B cell (primary cell): Measurements from ENCODE around the gene ERBIN. TPM values are rescaled to one million over a fixed set of nuclear protein-coding genes. Genes with fewer than 3 reads are reported as not detected.

Experiments
- ATAC-seq: fragments of 200-7000 bp; cut with Tn5 transposase; one replicate; pipeline ENCODE4 v1.10.0; 2021; ENCODE audit warnings: low read depth, mild to moderate bottlenecking, moderate number of reproducible peaks, moderate library complexity
- CTCF ChIA-PET: fragments of 350-600 bp; sonication (Branson Sonifier 250); formaldehyde crosslinking; loops from one replicate; lab custom pipeline; 2021; ENCODE audit warnings: antibody characterized with exemption, inconsistent platforms; lab: Charles Lee
- POLR2A ChIA-PET: fragments of 350-600 bp; sonication (Branson Sonifier 250); formaldehyde crosslinking; loops from one replicate; lab custom pipeline; 2021; ENCODE audit warnings: antibody characterized with exemption; lab: Charles Lee
- DNase-seq: peaks from one replicate; pipeline ENCODE4 v3.0.0; 2013
- H2AFZ ChIP-seq: 2 replicates; pipeline ENCODE4 v1.6.1; 2012; ENCODE audit warnings: mild to moderate bottlenecking, low read depth, low read length; ENCODE audit not compliant: insufficient read depth, poor library complexity, severe bottlenecking
- H3K27ac ChIP-seq, 2 donors: 1 replicate in 1 of 2; 2 replicates in 1 of 2; pipeline ENCODE4 v1.5.1; 2012 to 2013; ENCODE audit warnings: low read length in 2 of 2, mild to moderate bottlenecking in 2 of 2, moderate library complexity in 1 of 2
- H3K27me3 ChIP-seq, 4 experiments: fragments of 200-600 bp in 1 of 4; sonication (generic) in 1 of 4; replicated peaks in 1 of 4; 1 replicate in 2 of 4; 2 replicates in 2 of 4; pipeline versions ENCODE4 v1.6.1 to v1.7.0; 2013 to 2016; ENCODE audit warnings: low read length in 3 of 4, mild to moderate bottlenecking in 2 of 4, mixed read lengths in 1 of 4, moderate library complexity in 1 of 4; ENCODE audit not compliant: insufficient read depth in 4 of 4, control insufficient read depth in 3 of 4; ENCODE audit errors: control extremely low read depth in 1 of 4
- H3K36me3 ChIP-seq, 2 experiments: replicated peaks in 1 of 2; 1 replicate in 1 of 2; 2 replicates in 1 of 2; pipeline versions ENCODE4 v1.6.1 to v1.7.1; 2013; ENCODE audit warnings: low read length in 1 of 2; ENCODE audit not compliant: insufficient read depth in 2 of 2, control insufficient read depth in 1 of 2; ENCODE audit errors: control extremely low read depth in 1 of 2, extremely low read depth in 1 of 2
- H3K4me1 ChIP-seq, 2 donors: fragments of 200-600 bp in 1 of 2; sonication (generic) in 1 of 2; 1 replicate in 1 of 2; 2 replicates in 1 of 2; pipeline versions ENCODE4 v1.5.1 to v1.6.1; 2013 to 2017; ENCODE audit warnings: low read length in 2 of 2; ENCODE audit not compliant: control insufficient read depth in 2 of 2, insufficient read depth in 2 of 2
- H3K4me2 ChIP-seq: replicated peaks from 2 replicates; pipeline ENCODE3; 2012; ENCODE audit warnings: mild to moderate bottlenecking, low read depth, low read length; ENCODE audit not compliant: poor library complexity, severe bottlenecking
- H3K4me3 ChIP-seq, 5 experiments: fragments of 200-600 bp in 1 of 5; sonication (generic) in 1 of 5; 1 replicate in 3 of 5; 2 replicates in 2 of 5; pipeline versions ENCODE4 v1.5.1 to v1.7.0; 2011 to 2016; ENCODE audit warnings: low read length in 4 of 5, mild to moderate bottlenecking in 4 of 5, low read depth in 2 of 5, control low read depth in 1 of 5, moderate library complexity in 1 of 5; ENCODE audit not compliant: insufficient read depth in 1 of 5; ENCODE audit errors: control extremely low read depth in 1 of 5, extremely low read depth in 1 of 5
- H3K79me2 ChIP-seq: fragments of 200-600 bp; sonication (generic); one replicate; pipeline ENCODE4 v1.6.0; 2016; ENCODE audit warnings: low read length; ENCODE audit not compliant: control insufficient read depth, insufficient read depth
- H3K9ac ChIP-seq: fragments of 200-600 bp; sonication (generic); 2 replicates; pipeline ENCODE4 v1.6.1; 2017; ENCODE audit warnings: mild to moderate bottlenecking, low read length, moderate library complexity
- H3K9me3 ChIP-seq, 3 donors: one replicate each; pipeline versions ENCODE4 v1.6.1 to v1.7.1; 2013; ENCODE audit warnings: low read length in 2 of 3; ENCODE audit not compliant: control insufficient read depth in 2 of 3, insufficient read depth in 1 of 3; ENCODE audit errors: control extremely low read depth in 1 of 3
- H4K20me1 ChIP-seq: 2 replicates; pipeline ENCODE4 v1.6.0; 2012; ENCODE audit warnings: mild to moderate bottlenecking, low read length; ENCODE audit not compliant: insufficient read depth, control insufficient read depth, poor library complexity, severe bottlenecking
- H3K27ac Mint-ChIP-seq: one replicate; pipeline ENCODE4 v1.8.0; 2021; ENCODE audit warnings: mixed read lengths
- H3K27me3 Mint-ChIP-seq: one replicate; pipeline ENCODE4 v1.8.0; 2021; ENCODE audit warnings: mixed read lengths
- H3K4me1 Mint-ChIP-seq: one replicate; pipeline ENCODE4 v1.8.0; 2021; ENCODE audit warnings: mixed read lengths
- H3K4me3 Mint-ChIP-seq: one replicate; pipeline ENCODE4 v1.8.0; 2021; ENCODE audit warnings: mixed read lengths
- H3K9me3 Mint-ChIP-seq: one replicate; pipeline ENCODE4 v1.8.0; 2022; ENCODE audit warnings: mixed read lengths; ENCODE audit not compliant: insufficient read depth
- CTCF ChIP-seq: fragments of 200-600 bp; IDR thresholded peaks from one replicate; pipeline ENCODE4 v1.8.0; 2022; ENCODE audit warnings: antibody characterized with exemption, mild to moderate bottlenecking
- EZH2 ChIP-seq: IDR thresholded peaks from 2 replicates; pipeline ENCODE4 v1.6.1; 2012; ENCODE audit warnings: borderline replicate concordance, low read depth, mild to moderate bottlenecking, moderate library complexity, low read length; ENCODE audit not compliant: insufficient read depth, poor library complexity, severe bottlenecking
- WGBS: methylation state at CpG from one replicate; pipeline ENCODE4 v1.1.5; 2013; ENCODE audit warnings: missing lambda C conversion rate; ENCODE audit not compliant: insufficient coverage; 5-methylcytosine and 5-hydroxymethylcytosine counted together
- intact Hi-C: fragments of 100-400 bp; cut with micrococcal nuclease; formaldehyde crosslinking; loops from one replicate; pipeline ENCODE4 v1.10.0; 2022
- polyA plus RNA-seq: library from polyadenylated mRNA; depleted of rRNA; stranded (reverse); fragments of >200 nt; gene quantifications from 2 replicates; pipeline ENCODE4 v1.2.3, GENCODE V29; 2012
- total RNA-seq, 2 donors: library from RNA; stranded (reverse); fragments of 120-200 nt in 1 of 2; gene quantifications; 1 replicate in 1 of 2; 2 replicates in 1 of 2; pipeline versions ENCODE4 v1.2.3 to v1.2.4, GENCODE V29; 2013 to 2022

The ERBIN gene
- total and polyA plus RNA-seq, 2 donors (not counting 1 experiment from before 2014, with no cell fraction given): 27.7 to 106 TPM

- WGBS: 100% methylated on average over 1 of the region's 1 CpG
- no peaks in the 10 kb centered on the region for H3K9me3 Mint-ChIP-seq
- Histone ChIP-seq H3K79me2 (peaks cover 14% of the 10 kb centered on the region), H3K36me3 (peaks cover 5 to 32% of the 10 kb centered on the region in 2 experiments), H3K27ac (no peak overlapping the region), H3K4me3 (no peak overlapping the region), H2AFZ (no peak overlapping the region), H3K9me3 (no peaks in the 10 kb centered on the region), H3K9ac (no peak overlapping the region), H3K27me3 (no peaks in the 10 kb centered on the region), H3K4me2 (no peak overlapping the region), H4K20me1 (no peaks in the 10 kb centered on the region), H3K4me1 (no peaks in the 10 kb centered on the region)
- TF ChIP-seq CTCF (no peak), EZH2 (no peak)
- no peak overlapping the region for H3K27ac Mint-ChIP-seq
- no peak overlapping the region for H3K4me3 Mint-ChIP-seq
- H3K27me3 Mint-ChIP-seq: no peaks in the 10 kb centered on the region
- POLR2A ChIA-PET: no interaction called here
- CTCF ChIA-PET: interaction anchor here (0.5 to 0.9 kb wide), 2 partner anchors 14 to 393 kb away, joined by 3 read pairs; no protein-coding TSS in a partner anchor
- DNase-seq: no peak
- no peak for ATAC-seq
- peaks cover 5% of the 10 kb centered on the region for H3K4me1 Mint-ChIP-seq
- intact Hi-C loops: no loop called here
Observed at GRCh38 chr5:66021585-66021984, 95.2 kb downstream of the ERBIN start.

GRCh38 chr5:66039296-66039695 is 112.9 kb downstream of the ERBIN start:
- H3K9me3 Mint-ChIP-seq: no peaks in the 10 kb centered on the region
- WGBS: no CpG with 5 or more reads among the region's 1 CpG

More at GRCh38 chr5:66039296-66039695, 112.9 kb downstream of the ERBIN start:
- POLR2A ChIA-PET: no interaction called here
- DNase-seq: no peak
- peaks cover 7% of the 10 kb centered on the region for H4K20me1 ChIP-seq
- no peak overlapping the region for H3K4me3 Mint-ChIP-seq
- H3K4me1 Mint-ChIP-seq: peaks cover 7% of the 10 kb centered on the region
- H3K27me3 Mint-ChIP-seq: no peaks in the 10 kb centered on the region
- H3K27ac ChIP-seq: no peak overlapping the region
- no peak overlapping the region for H3K9ac ChIP-seq
- TF ChIP-seq EZH2 (no peak), CTCF (no peak)
- no peak overlapping the region for H3K4me3 ChIP-seq
- no peak overlapping the region for H2AFZ ChIP-seq
- H3K4me1 ChIP-seq: peaks cover 0 to 3% of the 10 kb centered on the region in 2 donors
- no peaks in the 10 kb centered on the region for H3K9me3 ChIP-seq
- H3K27me3 ChIP-seq: no peaks in the 10 kb centered on the region
- no peak overlapping the region for H3K27ac Mint-ChIP-seq
- ATAC-seq: no peak
- H3K4me2 ChIP-seq: no peak overlapping the region
- intact Hi-C loops: no loop called here
- H3K79me2 ChIP-seq: no peaks in the 10 kb centered on the region
- CTCF ChIA-PET: no interaction called here
- H3K36me3 ChIP-seq: peaks cover 31 to 65% of the 10 kb centered on the region in 2 experiments
